AG08396 (cell line): ENCODE results near the gene UBE2O.

Source experiments
- DNase-seq: peaks from one replicate; pipeline ENCODE4 v3.0.0; 2012; ENCODE audit warnings: low spot score, mixed read lengths

Gene UBE2O

GRCh38 chr17:76484228-76484725, 31.3 kb upstream of the UBE2O start:
- DNase-seq: no peak

DNA sequence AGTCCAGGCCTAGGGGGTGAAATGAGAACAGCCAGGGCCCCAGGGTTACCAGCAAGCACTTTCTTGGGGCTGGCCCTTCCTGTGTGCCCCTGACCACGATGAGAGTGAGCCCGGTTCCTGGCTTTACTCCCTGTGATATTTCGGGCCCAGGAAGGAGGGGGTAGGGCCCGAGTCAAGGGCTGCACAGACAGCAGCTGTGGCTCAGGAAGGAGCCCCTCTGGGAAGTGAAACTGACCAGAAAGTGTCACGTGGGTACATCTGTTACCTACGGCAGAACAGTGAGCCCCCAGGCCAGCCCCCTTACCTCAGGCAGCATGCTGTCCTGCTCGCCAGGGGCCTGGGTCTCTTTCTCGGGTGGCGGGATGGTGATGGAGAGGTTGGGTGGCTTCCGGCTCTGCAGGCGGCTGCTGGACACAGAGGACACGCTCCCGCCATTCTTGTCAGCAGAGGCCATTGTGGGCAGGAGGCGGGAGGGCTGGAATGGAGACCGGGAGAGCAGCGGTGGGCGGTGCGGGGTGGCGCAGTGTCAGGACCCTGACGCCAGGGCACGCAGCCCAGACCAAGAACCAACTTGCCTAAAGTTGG, 28.2 kb upstream of the UBE2O start:
- no peak for DNase-seq

DNA sequence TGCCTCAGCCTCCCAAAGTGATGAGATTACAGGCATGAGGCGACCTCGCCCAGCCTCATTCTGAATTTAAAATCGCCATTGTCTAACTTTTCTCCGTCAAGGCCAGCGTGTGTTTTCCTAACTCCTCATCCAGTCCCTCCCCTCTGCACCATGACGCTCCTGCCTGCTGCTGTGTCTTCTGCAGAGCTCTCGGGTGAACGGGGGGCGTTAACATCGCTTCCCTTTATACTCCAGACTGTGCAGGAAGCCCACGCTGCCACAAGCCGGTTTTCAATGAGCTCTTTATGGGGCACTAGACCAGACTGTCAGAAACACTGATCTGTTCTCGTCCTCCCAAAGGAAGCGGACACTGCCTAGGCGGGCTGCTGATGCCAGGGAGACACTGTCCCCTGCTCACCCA, 27.7 kb upstream of the UBE2O start:
- no peak for DNase-seq

DNA sequence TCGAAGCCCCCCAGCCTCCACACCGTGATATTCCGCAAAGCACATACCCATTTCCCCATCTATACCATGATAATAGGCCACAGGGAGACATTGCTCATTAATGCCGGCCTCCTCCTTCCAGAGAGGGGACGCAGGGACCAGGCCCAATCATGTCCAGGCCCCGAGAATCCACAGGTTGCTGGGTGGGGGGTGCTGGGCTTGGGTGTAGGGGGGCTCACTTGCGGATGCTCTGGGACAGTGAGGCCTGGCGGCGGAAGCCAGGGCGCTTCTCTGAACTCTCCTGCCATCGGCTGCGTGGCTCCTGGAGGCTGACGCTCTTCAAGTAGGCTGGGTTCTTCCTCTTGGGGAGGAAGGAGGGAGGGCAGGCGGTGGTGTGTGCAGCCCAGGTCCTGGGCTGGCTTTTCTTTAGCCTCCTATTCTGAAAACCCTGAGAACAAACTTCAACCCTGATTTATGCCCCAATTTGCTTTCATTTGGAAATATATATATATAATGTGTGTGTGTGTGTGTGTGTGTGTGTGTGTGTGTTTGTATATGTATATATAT, 26.6 kb upstream of the UBE2O start:
- no peak for DNase-seq

GRCh38 chr17:76478730-76479514, 26.0 kb upstream of the UBE2O start:
- no peak for DNase-seq

DNA sequence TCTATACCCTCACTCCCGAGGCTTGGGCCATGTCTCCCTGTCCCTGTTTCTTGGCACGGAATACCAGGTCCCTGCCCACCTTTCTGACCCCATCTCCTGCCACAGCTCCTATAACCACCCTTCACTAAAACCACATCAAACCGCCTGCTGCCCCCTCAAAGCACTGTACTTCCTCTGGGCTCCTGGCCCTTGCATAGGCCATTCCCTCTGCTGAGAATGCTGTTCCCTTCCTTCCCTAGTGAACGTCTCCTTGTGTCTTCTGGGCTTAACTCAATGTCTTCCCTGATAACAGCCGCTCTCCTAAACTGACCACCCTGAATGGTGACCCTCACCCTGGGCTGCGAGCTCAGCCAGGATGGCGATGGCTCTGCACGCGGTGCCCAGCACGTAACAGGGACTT, 25.1 kb upstream of the UBE2O start:
- no peak for DNase-seq

DNA sequence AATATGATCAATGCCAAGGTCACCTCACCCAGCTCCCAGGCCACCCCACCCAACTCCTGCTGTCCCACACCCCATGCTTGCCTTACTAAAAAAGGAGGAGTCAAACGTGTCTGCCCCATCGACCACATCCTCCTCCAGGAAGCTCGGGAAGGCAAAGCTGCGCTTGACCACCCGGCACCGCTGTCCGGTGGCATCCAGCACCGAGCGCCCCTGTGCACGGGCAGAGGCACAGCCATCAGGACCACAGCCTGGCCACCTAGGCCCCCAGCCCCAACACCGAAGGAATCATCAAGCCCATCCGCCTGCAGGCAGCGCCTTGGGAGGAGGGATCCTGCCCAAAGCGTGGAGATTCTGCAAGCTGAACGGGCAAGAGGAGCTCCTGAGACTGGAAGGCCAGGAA, 24.6 kb upstream of the UBE2O start:
- DNase-seq: no peak

DNA sequence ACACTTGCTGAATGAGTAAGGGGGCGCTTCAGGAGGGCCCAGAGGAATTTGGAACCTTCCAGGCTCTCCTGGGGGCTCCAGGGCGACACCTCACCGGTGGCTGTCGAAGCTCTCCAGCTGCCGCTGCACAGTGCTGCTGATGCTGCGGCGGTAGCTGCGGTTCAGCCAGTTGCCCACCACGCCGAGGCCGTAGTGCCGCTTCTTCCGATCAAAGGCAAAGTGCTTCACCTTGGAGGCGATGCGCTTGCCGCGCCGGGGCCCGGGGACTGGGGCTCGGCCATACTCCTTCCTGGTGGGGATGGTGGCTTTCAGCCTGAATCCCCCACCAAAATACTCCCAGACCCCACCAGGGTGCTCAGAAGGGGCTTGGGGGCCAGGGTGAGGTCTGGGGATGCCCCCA, 23.8 kb upstream of the UBE2O start:
- DNase-seq: no peak

- DNase-seq: no peak
Measured at GRCh38 chr17:76475302-76475701, 22.4 kb upstream of the UBE2O start.

DNA sequence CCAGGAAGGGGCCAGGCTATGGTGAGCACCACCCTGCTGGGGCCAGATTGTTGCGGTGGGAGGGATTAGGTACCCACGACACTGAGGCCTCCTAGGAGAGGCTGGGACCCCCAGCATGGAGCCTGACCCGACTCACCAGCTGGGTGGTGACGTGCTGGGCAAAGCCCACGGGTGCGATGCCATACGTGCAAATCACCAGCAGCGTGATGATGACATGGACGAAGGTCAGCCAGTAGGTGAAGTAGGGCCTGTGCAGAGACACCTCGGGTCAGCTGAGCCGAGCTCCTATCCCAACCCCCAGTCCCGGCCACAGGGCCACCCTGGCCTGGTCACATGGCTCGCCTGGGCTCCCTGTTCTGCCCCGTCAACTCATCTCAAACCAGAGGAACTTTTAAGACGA, 21.9 kb upstream of the UBE2O start:
- DNase-seq: no peak

DNA sequence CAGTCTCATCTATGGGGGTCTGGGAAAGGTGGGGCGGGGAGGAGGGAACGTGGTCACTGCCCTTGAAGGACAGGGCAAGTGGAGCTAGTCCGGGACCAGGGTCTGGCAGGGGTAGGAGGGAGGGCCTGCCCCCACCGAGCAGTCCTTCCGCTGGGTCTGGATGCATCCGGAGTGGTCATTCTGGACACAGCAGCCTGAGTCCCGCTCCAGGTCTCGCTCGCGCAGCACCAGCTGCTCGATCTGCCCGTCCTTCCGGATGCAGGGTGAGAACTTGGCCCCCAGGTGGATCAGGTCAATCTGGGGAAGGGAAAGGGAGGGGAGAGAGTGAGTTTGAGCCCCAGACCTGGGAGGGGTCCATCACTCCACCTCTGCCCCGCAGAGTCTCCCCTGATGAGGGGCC, 21.3 kb upstream of the UBE2O start:
- DNase-seq: no peak

- peak; percentile 50 for DNase-seq
Measured at GRCh38 chr17:76473541-76473985, 20.6 kb upstream of the UBE2O start.

GRCh38 chr17:76472726-76473125, 19.8 kb upstream of the UBE2O start:
- no peak for DNase-seq

DNA sequence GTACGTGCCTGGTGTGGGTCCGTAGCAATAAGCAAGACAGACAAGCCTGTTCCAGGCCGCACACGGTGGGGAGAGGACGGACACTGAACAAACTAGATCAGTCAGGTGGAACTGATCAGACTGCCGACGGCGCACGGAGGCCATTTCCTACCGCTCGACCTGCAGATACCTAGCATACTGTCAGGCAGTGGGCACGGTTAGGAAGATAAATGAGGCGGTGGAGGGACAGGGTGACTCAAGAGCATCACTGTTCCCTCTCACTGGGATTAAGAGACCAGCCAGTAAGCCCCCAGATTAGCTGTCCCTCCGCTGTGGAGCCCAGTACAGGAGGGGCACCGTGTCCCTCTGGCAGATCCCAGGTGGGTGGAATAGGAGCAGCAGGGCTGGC, 19.3 kb upstream of the UBE2O start:
- DNase-seq: no peak

DNA sequence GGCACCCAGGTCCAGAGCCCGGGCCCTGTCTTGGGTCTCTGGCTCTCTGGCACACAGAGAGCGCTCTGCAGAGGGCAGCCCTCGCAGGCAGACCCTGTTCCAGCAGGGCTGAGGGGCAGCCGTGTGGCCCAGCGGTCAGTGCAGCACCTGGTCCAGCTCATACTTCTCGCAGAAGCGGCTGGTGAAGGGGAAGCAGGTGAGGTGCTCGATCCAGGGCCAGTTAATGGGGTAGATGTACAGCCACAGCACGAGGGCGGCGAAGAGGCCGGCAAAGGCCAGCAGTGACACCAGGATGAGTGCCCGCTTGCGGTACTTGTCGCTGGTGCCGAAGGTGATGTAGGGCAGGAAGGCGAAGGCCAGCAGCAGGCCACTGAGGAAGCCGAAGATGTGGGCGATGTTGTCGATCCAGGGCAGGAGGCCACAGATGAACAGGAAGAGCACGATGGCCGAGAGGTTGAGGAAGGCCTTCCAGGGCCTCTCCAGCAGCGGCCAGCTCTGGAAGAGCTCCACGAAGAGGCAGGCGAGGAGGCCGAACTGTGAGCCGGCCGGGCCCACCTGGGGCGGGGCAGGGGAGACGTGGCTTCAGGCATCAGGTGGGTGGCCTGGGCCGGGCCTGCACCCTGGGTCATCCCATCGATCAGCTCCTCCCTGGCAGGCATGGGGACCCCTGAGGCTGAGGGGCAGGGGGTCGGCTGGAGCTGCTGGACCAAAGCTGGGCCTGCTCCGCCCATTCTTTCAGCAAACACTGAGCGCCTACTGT, 18.7 kb upstream of the UBE2O start:
- DNase-seq: no peak

DNA sequence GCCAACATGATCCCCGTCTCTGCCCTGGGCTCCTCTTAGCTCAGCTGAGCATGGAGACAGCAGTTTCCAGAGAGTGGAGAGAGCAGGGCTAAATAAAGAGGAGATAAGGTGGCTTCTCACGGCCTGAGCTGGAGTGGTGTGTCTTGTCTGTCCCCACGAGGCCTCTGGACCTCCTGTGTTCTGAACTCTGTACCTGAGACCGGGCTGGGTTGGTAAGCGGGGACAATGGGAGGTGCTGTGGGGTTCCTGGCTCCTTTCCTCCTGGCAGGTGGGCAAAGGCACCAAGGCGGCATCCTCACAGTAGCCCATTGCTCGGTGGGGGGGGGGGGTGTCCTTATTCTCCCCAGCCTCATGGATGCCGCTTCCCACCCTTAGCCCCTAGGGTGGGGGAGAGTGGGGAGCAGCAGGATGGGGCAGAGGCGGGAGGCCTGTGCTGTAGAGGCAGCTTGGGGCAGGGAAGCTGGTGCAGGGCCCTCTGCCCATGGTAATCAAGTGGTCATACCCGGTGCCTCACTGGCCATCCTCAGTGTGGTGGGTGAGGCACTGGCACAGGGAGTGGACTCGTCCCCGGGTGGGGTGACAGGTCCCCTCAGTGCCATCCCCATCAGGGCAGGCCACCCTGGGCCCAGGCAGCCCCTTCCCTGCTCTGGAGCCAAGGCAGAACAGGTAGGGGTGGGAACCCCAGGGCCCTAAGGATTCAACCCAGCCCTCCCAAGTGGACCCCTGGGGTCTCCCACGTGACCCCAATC, 17.2 kb upstream of the UBE2O start:
- no peak for DNase-seq

- DNase-seq: no peak
Measured at GRCh38 chr17:76469076-76469990, 16.4 kb upstream of the UBE2O start.

DNA sequence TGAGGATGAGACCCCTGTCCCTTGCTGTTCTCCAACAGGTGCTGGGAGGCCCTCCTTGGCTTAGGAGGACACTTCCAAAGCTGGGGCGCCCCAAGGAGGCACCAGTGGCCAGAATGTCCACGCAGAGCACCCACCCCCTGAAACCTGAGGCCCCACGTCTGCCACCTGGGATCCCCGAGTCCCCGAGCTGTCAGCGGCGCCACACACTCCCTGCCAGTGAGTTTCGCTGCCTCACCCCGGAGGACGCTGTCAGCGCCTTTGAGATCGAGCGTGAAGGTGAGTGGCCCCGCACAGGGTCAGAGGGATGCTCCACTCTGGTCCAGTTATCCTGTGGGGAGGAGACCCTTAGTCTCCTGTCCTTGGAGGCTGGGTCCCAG, 15.7 kb upstream of the UBE2O start:
- no peak for DNase-seq

DNA sequence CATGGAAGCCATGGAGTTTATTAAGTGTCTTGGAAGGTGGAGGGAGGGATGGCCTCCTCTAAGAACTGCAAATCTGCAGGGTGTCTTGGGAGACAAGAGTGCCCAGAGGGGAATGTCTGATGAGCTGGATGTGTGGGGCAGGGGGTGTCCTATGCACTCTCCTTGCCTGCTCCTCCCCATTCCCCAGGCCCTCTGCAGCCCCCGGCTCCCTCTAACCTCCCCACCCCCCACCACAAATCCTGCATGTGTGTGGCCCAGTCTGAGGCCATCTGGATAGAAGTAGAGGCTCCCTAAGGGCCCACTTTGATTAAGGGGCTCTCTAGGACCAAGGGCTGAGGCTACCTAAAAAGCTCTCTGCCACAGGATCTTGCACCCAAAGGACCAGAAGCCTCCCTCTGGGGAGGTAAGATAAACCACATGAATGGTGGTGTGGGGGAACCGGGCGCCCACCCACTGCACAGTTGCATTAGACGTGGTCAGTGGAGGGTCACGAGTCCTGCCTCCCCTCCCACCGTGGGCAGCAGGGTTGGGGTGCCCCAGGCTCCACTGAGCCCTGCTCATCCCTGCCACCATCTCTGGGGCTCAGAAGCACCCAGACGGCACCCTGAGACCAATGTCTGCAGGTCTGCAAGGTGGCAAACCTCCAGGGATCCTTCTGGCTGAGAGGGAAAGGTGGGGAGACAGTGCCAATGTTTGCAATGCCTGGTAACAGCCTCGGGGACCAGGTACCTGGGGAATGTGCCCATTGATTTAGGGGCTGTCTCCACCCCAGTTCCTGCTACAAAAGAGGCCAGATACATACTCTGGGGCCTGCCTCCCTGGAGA, 15.1 kb upstream of the UBE2O start:
- no peak for DNase-seq

DNA sequence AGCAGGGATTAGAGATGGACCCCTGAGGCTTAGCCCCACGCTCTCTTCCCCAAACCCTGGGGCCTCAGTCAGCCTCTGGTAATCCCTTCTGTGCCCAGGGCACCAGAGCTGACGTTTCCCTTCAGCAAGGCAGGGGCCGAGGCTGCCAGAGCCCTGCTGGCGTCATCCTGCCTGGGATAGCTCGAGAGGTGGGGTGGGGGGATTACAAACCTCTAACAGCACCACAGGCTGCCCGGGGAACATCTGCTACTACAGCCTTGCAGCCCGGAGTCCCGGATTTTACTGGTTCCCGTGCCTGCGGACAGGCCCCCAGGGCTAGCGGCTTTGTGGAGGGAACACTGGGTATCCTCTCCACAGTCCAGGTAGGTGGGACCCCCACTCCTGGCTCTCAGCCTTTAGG, 14.4 kb upstream of the UBE2O start, which contains the start of gene AANAT:
Gene AANAT (plus strand): TSS at position 238 of the 400 bp plus-strand sequence. CDS start 1,144 bp downstream, outside the sequence.
- no peak for DNase-seq
